GM10847 (cell line): ENCODE data around the gene ZBTB5.
A peak's percentile ranks its signal among the peaks of the same experiment; 100 is the strongest.

Experiments
- POLR2A ChIP-seq: IDR thresholded peaks from 2 replicates; pipeline ENCODE4 v1.6.1; 2011; ENCODE audit not compliant: insufficient read length; ENCODE audit errors: extremely low read depth

ZBTB5 gene

DNA sequence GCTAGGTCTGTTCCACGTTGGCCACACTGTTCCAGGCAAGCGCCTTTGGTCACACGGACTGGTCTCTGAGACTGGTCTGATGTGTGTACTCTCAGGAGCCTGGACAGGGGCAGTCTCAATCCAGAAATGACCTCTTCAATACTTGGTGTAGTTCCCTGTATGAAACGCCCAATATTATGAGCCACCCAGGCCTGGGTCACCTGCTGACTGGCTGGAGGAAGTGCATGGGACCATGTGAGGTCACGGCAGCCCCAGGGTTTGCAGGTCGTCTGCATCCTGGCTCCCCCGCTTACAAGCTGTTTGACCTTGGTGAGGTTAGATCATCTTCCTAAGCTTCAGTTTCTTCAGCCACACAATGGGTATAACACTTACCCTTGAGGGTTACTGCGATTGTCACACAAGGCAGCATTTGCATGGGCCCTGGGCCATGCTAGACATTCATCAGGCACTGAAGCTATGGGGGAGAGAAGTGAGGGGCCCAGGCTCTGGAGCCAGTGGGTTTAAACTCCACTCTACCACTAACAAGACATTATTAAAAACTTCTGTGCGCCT is 47.9 kb downstream of the ZBTB5 start:
- no peak for TF ChIP-seq POLR2A

DNA sequence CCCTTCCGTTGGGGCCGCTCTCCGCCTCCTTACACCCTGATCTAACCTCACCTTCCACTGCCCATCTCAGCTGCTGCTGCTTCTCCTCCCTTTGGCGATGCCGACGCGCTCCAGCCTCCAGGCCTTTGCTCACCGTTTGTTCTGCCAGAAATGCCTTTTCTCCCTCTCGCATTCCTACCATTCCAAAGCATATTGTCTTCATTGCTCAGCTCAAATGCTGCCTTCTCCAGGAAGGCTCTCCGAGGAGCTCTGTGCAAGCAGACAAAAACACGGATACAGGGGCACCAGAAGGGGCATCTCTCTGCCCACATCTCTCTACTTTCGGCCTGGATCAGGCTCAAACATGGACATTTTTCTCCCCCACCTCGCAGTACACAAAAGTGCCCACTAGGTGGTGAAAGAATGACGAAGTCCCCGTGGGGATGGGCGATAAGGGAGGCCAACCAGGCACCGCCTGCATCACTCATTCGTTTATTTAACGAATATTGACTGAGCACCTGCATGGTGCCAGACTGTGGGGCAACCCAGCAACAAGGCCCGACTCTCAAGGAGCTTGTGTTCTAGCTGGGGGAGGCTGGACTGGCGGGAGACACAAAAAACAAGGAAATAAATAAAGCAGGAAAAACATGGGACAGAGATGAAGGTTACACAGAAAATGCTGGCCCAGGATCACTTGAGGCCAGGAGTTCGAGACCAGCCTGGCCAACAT is 50.1 kb downstream of the ZBTB5 start:
- no peak for TF ChIP-seq POLR2A

DNA sequence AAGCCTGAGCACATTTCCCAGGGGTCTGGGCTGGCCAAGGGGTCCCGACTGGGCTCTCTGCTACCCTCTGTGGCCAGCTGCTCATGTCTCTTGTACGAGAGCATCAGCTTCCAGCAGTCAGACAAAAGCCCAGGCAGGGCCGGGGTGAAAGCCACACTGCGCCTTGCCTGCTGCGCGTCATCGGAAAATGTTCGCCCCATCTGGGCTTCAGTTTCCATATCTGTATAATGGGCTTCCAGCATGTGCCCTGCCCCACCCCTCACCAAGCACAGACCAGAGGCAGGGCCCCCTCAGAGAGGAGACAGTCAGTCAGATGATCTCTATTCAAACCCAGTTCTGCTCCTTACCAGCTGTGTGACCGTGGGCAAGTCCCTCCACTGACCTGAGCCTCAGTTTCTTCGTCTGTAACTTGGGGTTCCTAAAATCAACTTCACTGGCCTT is 50.7 kb downstream of the ZBTB5 start:
- no peak for TF ChIP-seq POLR2A

DNA sequence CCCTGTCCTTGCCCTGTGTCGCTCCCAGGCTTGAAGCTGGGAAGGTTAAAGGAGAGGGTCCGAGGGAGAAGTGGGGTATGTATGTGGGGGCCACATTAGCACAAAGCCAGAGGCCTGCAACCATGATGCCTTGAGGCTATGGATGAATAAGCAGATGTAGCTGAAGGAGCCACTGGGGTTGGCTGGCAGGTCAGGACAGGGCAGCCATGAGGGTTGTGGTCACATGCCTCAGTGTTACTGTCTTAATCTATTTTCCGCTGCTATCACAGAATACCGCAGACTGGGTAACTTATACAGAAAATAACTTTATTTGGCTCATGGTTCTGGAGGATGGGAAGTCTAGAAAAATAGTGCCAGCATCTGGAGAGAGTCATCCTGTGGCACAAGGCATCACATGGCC is 51.9 kb downstream of the ZBTB5 start:
- no peak for TF ChIP-seq POLR2A

DNA sequence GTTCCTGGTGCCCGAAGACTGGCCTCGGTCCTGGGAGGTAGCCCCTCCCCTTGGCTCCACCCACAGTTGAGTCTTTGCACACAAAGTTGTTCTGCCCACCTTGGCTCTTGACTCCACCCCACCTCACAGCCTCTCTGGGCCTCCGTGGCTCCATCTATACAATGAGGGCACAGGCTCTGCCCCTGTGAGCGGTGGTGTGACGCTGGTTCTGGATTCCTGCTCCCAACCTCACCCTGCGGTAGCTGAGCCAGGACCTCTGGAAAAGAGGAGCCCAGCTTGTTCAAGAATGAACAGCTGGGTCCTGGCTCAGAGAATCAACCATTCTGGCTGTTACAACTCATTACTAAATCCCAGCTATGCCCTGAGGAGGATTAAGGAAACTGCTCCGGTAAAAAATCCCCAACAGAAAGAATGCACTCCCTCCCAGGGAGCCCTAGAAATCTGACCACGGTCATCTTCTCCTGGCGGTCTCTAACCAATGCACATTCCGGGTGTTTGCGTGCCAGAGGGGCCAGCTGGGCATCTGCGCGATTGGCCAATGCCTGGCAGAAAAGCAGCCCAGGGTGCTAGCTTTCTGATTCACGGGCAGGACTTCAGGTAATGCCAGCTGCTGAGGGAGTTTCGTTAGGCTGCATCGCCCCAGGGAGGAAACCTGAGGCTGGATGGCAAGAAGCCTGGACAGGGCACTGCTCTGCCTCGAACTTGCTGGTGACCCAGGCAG is 52.7 kb downstream of the ZBTB5 start:
- TF ChIP-seq POLR2A = no peak

DNA sequence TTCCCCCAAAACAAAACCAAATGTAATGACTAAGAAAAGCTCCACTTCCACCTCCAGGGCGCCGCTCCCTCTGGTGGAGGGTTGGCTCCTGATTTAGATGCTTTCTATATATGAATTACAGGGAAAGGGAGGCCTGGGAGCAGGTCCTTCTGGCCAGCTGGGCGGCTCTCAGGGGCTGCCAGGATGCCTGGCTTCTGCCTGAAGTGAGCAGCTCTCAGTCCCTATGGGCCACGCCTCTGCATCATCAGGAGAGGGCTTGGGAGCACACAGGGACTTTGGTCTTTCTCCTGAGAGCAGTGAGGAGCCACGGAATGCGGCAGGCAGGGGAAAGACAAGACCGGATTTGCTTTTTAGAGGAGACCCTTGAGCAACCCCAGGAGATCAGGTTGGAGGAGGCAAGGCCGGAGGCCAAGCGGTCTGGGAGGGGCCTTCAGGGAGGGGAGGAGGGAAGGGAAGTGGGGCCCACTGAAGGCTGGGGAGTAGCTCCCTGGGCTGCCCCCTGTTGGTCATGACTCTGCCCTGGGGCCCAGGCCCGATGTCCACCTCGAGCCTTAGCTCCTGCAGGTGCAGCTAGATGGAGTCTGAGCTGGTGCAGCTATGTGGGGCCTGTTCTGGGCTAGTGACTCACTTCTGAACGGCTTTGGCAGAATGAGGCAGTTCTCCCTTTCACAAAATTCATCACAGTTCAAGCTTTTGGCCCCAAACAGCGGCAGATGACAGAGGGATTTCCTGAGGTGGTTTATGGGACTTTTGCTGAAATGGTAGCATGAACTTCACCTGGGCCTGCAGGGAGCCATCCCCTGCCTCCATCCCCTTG is 54.1 kb downstream of the ZBTB5 start:
- TF ChIP-seq POLR2A = peak; percentile 34

DNA sequence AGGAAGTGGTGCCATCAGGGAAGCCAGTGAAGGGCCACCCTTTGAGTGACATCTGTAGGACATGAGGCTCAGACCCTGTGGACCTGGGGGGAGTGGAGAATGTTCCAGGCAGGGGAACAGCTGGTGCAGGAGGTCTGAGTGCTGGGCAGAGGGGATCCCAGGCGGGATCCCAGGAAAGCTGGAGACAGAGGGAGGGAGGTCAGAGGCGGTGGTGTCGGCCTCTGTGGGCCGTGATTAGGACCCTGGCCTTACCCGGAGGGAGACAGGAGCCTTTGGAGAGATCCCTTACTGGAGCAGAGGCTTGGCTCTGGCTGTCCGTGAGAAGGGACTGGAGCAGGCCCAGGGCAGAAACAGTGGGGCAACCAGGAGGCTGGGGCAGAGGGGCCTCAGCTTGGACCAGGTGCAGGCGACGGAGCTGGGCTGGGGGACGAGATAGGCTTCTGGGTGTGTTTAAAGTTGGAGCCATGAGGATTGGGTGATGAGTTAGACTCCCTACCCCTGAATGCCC is 54.8 kb downstream of the ZBTB5 start:
- TF ChIP-seq POLR2A = no peak

DNA sequence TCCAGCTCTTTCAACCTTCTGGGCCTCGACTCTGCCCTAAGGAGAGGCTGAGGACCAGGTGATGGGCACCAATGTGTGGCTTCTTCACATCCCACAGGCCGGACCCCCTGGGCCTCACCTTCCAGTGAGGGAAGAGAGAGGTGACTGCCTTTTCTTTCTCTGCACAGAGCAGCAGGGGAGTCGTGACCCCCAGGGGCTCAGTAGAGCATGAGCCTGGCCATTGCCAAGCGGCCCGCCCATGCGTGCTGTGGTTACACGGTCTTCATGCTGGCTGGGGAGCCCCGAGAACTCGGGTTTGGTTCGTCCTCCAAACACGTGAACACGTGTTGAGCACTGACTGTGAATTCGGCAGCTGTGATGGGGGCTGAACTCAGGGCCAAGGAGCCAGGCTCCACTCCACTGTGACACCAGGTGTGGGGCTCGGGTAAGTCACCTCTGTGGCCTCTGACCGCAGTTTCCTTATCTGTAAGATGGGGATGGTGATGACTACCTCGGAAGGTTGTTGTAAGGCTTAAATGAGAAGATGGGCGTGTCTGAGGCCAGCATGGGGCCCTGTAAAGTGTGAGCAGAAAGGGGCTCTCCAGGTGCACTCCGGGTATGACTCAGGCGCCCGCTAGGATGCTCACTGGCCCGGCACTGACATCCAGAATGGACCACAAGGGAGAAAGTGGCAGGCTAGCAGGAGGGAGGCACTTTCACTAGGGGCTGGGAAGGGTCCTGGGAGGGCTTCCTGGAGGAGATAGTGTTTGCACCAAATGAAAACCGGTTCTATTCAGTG is 56.1 kb downstream of the ZBTB5 start:
- TF ChIP-seq POLR2A = peak; percentile 31

DNA sequence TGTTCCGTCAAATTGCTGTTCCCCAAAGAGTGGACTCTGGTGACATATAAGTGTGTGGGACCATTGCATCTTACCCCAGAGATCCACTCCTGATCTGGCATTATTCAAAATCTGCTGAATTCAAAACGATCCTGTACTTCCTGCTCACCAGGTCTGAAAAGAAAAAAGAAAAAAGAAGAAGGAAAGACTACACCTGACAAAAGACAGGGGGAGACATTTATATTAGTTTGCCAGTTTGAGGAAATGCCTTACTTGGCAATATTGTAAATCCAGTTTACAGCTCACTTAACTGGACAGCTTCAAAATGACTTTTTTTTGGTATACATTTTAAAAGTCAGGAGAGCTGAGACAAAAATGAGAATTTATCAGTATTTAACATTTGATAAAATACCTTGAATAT is 57.8 kb downstream of the ZBTB5 start:
- no peak for TF ChIP-seq POLR2A

DNA sequence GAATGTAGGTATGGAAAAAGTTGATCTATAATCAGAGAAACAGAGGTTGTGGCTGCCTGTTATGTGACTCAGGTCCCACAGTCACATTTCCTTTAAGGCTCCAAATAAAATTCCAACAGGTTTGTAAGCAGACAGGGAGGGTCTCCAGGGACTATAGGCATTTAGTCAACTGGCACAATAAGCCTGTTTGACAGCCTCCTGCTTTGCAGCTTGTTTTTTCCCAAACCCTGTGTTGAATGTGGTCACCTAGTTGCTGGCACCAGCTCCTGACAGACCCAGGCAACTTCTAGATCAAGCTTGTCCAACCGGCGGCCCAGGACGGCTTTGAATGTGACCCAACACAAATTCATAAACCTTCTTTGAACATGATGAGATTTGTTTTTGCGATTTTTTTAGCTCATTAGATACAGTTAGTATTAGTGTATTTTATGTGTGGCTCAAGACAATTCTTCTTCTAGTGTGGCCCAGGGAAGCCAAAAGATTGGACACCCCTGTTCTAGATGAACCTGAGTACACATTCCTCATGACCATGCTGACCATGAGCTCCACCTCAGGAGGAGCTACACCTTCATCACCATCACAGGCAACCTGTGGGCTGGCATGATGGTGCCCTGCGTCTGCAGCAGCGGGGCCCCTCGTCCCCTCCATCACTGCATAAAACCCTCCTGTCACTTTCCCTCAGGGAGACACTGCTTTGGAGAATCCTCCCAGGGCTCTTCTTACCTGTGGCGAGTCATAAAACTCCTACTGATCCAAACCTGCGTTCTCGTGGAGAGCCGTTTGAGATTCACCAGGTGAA is 58.4 kb downstream of the ZBTB5 start:
- no peak for TF ChIP-seq POLR2A

DNA sequence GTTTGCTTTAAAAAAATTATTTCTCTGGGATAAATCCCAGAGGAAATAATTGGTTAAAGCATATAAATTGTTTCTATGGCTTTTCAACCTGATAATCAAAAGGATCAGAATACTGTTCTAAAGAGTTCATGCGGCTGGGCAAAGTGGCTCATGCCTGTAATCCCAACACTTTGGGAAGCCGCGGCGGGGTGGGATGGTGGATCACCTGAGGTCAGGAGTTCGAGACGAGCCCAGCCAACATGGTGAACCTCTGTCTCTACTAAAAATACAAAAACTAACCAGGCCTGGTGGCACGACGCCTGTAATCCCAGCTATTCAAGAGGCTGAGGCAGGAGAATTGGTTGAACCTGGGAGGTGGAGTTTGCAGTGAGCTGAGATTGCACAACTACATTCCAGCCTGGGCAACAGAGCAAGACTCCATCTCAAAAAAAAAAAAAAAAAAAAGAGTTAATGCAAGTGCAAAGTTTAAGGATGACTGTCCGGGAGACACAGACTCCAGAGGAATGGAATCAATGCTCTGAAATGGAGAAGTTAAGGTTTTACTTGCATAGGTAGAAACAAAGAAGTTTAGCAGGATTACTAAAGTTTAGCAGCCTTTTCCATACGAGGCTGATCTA is 59.4 kb downstream of the ZBTB5 start:
- TF ChIP-seq POLR2A = no peak

DNA sequence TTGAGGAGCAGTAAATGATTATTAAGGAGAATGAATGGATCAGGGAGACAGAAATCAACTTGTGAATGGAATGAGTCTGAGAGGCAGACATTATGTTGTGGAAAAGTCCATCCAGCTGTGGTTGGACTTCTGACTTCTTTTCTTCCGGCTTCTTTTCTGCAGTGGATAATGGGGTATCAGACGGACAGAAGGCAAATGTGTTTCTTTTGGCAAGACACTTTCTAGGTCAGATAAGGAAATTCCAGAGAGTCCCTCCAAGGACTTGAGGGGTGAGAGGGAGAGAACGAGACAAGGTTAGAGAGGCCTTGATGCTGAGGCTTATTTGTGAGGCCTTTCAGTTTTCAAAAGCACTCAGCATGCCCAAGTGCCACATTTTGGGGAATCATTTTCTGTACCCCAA is 59.9 kb downstream of the ZBTB5 start:
- no peak for TF ChIP-seq POLR2A

DNA sequence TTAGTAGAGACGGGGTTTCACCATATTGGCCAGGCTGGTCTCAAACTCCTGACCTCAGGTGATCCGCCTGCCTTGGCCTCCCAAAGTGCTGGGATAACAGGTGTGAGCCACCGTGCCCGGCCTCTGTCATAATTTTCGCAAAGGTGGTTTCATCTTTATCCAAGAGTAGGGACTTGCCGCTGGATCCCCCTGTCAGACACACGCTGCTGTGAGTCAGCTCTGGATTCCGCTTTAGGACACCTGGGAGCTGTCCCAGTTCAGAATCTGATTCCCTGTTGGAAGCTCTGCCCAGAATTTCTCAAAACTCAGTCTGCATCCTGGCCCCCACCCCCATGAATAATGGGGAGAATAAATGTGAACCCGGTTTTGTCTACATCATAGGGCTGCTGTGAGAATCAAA is 60.7 kb downstream of the ZBTB5 start:
- TF ChIP-seq POLR2A = no peak

DNA sequence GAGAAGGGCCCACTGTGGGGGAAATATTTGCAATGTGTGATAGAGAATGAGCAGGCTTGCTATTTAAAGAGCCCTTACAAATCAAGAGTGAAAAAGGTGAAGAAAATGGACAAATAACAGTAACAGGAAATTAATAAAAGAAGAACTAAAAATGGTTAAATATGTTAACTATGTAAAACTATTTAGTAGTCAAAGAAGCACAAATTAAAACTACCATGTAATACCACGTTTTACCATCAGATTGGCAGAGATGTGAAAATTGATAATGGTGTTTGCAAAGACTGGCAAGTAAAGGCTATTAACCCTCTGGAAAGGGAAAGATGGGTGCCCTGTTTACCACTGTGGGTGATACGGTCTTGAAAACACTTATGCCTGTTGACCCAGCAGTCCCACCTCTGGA is 65.9 kb downstream of the ZBTB5 start:
- no peak for TF ChIP-seq POLR2A

DNA sequence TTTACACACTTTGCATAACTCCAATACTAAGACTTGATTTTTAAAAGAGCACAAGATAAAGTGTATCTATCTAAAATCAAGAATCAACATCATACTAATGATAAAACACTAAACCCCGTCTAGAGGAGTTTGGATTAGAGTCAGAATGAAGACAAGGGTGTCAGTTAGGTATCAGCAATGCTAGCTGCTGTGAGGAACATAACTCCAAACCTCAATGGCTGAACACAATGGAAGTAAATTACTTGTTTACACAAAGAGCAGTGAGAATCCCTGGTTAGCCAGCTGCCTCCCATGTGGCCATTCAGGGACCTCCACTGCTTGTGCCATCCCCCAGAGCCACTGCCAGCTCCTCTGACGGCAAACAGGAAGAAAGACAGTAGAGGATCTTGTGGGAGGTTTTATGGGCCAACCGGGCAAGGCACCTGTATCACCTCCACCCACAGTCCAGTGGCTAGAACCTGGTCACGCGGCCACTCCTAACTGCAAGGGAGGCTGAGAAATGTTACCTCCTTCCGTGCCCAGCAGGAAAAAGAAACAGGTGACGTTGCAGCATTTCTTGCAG is 66.7 kb downstream of the ZBTB5 start:
- no peak for TF ChIP-seq POLR2A
